ENCODE measurements around the gene STK24.

Gene STK24

GRCh38 chr13:98401934-98402333, 175.0 kb downstream of the STK24 start:
- Histone ChIP-seq H2BK5ac (ENCODE audit: low read length) (no peak overlapping the region), H3K4me3 (ENCODE audit: low read length in 2 of 2) (no peak overlapping the region), H4K8ac (ENCODE audit: low read depth, low read length) (no peak overlapping the region), H3K9ac (ENCODE audit: low read depth, low read length, poor library complexity) (no peak overlapping the region), H3K36me3 (replicated peaks in 1 of 2; ENCODE audit: control insufficient read depth in 2 of 2, insufficient read depth in 2 of 2, low read length in 2 of 2) (peaks cover 2 to 41% of the 10 kb centered on the region in 2 donors), H4K91ac (ENCODE audit: low read depth, low read length, poor library complexity) (no peak overlapping the region), H3K23ac (ENCODE audit: low read depth, low read length, poor library complexity) (no peak overlapping the region), H2AK5ac (ENCODE audit: low read depth, low read length) (no peak overlapping the region), H3K4me2 (ENCODE audit: insufficient read depth, low read length, poor library complexity, severe bottlenecking) (no peak overlapping the region), H2BK15ac (ENCODE audit: low read length) (no peak overlapping the region), H2BK12ac (ENCODE audit: low read length) (no peak overlapping the region), H3K27ac (replicated peaks; ENCODE audit: low read length) (no peak overlapping the region), H3K9me3 (replicated peaks in 1 of 2; ENCODE audit: control insufficient read depth in 2 of 2, insufficient read depth in 1 of 2, low read depth in 1 of 2, low read length in 2 of 2) (no peaks in the 10 kb centered on the region), H2AFZ (ENCODE audit: low read length) (no peak overlapping the region), H3K4me1 (ENCODE audit: control insufficient read depth in 2 of 2, insufficient read depth in 1 of 2, low read depth in 1 of 2, low read length in 2 of 2) (peaks cover 4 to 6% of the 10 kb centered on the region in 2 donors), H3K27me3 (ENCODE audit: control insufficient read depth in 3 of 3, insufficient read depth in 3 of 3, low read depth in 1 of 3, low read length in 3 of 3) (no peaks in the 10 kb centered on the region), H3K79me1 (ENCODE audit: low read depth, low read length) (no peaks in the 10 kb centered on the region), H3K4ac (ENCODE audit: low read length) (no peak overlapping the region), H3K14ac (ENCODE audit: low read length) (no peak overlapping the region), H3K18ac (ENCODE audit: low read length) (no peak overlapping the region), H2BK120ac (ENCODE audit: low read depth, low read length) (no peak overlapping the region)
- WGBS, 2 donors (ENCODE audit: extremely low coverage in 2 of 2, insufficient read length in 2 of 2, insufficient replicate concordance in 1 of 2) = no CpG with 5 or more reads among the region's 13 CpGs
- no peak for DNase-seq (ENCODE audit: low spot score)

GRCh38 chr13:98399756-98400155, 177.2 kb downstream of the STK24 start:
- H3K27ac ChIP-seq (replicated peaks; ENCODE audit: low read length) = no peak overlapping the region
- no peak for DNase-seq (ENCODE audit: low spot score)
- no peak overlapping the region for H2AK5ac ChIP-seq (ENCODE audit: low read depth, low read length)

GRCh38 chr13:98398581-98398980, 178.3 kb downstream of the STK24 start:
- Histone ChIP-seq H2AFZ (ENCODE audit: low read length) (no peak overlapping the region), H2BK15ac (ENCODE audit: low read length) (no peak overlapping the region), H3K9me3 (replicated peaks in 1 of 2; ENCODE audit: control insufficient read depth in 2 of 2, insufficient read depth in 1 of 2, low read depth in 1 of 2, low read length in 2 of 2) (no peaks in the 10 kb centered on the region), H3K27me3 (ENCODE audit: control insufficient read depth in 3 of 3, insufficient read depth in 3 of 3, low read depth in 1 of 3, low read length in 3 of 3) (no peaks in the 10 kb centered on the region), H4K91ac (ENCODE audit: low read depth, low read length, poor library complexity) (no peak overlapping the region), H3K14ac (ENCODE audit: low read length) (no peak overlapping the region), H3K9ac (ENCODE audit: low read depth, low read length, poor library complexity) (no peak overlapping the region), H2BK12ac (ENCODE audit: low read length) (no peak overlapping the region), H3K4me1 (ENCODE audit: control insufficient read depth in 2 of 2, insufficient read depth in 1 of 2, low read depth in 1 of 2, low read length in 2 of 2) (peaks cover 0 to 4% of the 10 kb centered on the region in 2 donors), H4K8ac (ENCODE audit: low read depth, low read length) (no peak overlapping the region), H3K23ac (ENCODE audit: low read depth, low read length, poor library complexity) (no peak overlapping the region), H3K27ac (replicated peaks; ENCODE audit: low read length) (no peak overlapping the region), H3K79me1 (ENCODE audit: low read depth, low read length) (no peaks in the 10 kb centered on the region), H3K4me3 (ENCODE audit: low read length in 2 of 2) (no peak overlapping the region), H2BK120ac (ENCODE audit: low read depth, low read length) (no peak overlapping the region), H3K36me3 (replicated peaks in 1 of 2; ENCODE audit: control insufficient read depth in 2 of 2, insufficient read depth in 2 of 2, low read length in 2 of 2) (peaks cover 14 to 65% of the 10 kb centered on the region in 2 donors), H2AK5ac (ENCODE audit: low read depth, low read length) (no peak overlapping the region), H3K4ac (ENCODE audit: low read length) (no peak overlapping the region), H2BK5ac (ENCODE audit: low read length) (no peak overlapping the region), H3K4me2 (ENCODE audit: insufficient read depth, low read length, poor library complexity, severe bottlenecking) (no peak overlapping the region), H3K18ac (ENCODE audit: low read length) (no peak overlapping the region)
- WGBS, 2 donors (ENCODE audit: extremely low coverage in 2 of 2, insufficient read length in 2 of 2, insufficient replicate concordance in 1 of 2) = no CpG with 5 or more reads among the region's 5 CpGs
- no peak for DNase-seq (ENCODE audit: low spot score)

More at GRCh38 chr13:98399756-98400155, 177.2 kb downstream of the STK24 start:
- Histone ChIP-seq H3K27me3 (ENCODE audit: control insufficient read depth in 3 of 3, insufficient read depth in 3 of 3, low read depth in 1 of 3, low read length in 3 of 3) (no peaks in the 10 kb centered on the region), H4K91ac (ENCODE audit: low read depth, low read length, poor library complexity) (no peak overlapping the region), H3K4me1 (ENCODE audit: control insufficient read depth in 2 of 2, insufficient read depth in 1 of 2, low read depth in 1 of 2, low read length in 2 of 2) (peaks cover 0 to 4% of the 10 kb centered on the region in 2 donors), H3K36me3 (replicated peaks in 1 of 2; ENCODE audit: control insufficient read depth in 2 of 2, insufficient read depth in 2 of 2, low read length in 2 of 2) (peaks cover 10 to 61% of the 10 kb centered on the region in 2 donors), H4K8ac (ENCODE audit: low read depth, low read length) (no peak overlapping the region), H2AFZ (ENCODE audit: low read length) (no peak overlapping the region), H3K18ac (ENCODE audit: low read length) (no peak overlapping the region), H3K4me2 (ENCODE audit: insufficient read depth, low read length, poor library complexity, severe bottlenecking) (no peak overlapping the region), H3K9me3 (replicated peaks in 1 of 2; ENCODE audit: control insufficient read depth in 2 of 2, insufficient read depth in 1 of 2, low read depth in 1 of 2, low read length in 2 of 2) (no peaks in the 10 kb centered on the region), H2BK15ac (ENCODE audit: low read length) (no peak overlapping the region), H3K4ac (ENCODE audit: low read length) (no peak overlapping the region), H3K9ac (ENCODE audit: low read depth, low read length, poor library complexity) (no peak overlapping the region), H3K4me3 (ENCODE audit: low read length in 2 of 2) (no peak overlapping the region), H2BK120ac (ENCODE audit: low read depth, low read length) (no peak overlapping the region), H3K79me1 (ENCODE audit: low read depth, low read length) (no peaks in the 10 kb centered on the region), H2BK12ac (ENCODE audit: low read length) (no peak overlapping the region), H2BK5ac (ENCODE audit: low read length) (no peak overlapping the region), H3K14ac (ENCODE audit: low read length) (no peak overlapping the region), H3K23ac (ENCODE audit: low read depth, low read length, poor library complexity) (no peak overlapping the region)
- WGBS, 2 donors (ENCODE audit: extremely low coverage in 2 of 2, insufficient read length in 2 of 2, insufficient replicate concordance in 1 of 2) = no CpG with 5 or more reads among the region's 4 CpGs

- H3K9me3 ChIP-seq (replicated peaks in 1 of 2; ENCODE audit: control insufficient read depth in 2 of 2, insufficient read depth in 1 of 2, low read depth in 1 of 2, low read length in 2 of 2) = no peaks in the 10 kb centered on the region
- H2AFZ ChIP-seq (ENCODE audit: low read length) = no peak overlapping the region
- H2BK15ac ChIP-seq (ENCODE audit: low read length) = no peak overlapping the region
- no peak overlapping the region for H4K91ac ChIP-seq (ENCODE audit: low read depth, low read length, poor library complexity)
- H3K4me1 ChIP-seq (ENCODE audit: control insufficient read depth in 2 of 2, insufficient read depth in 1 of 2, low read depth in 1 of 2, low read length in 2 of 2) = peaks cover 0 to 4% of the 10 kb centered on the region in 2 donors
- H3K27me3 ChIP-seq (ENCODE audit: control insufficient read depth in 3 of 3, insufficient read depth in 3 of 3, low read depth in 1 of 3, low read length in 3 of 3) = no peaks in the 10 kb centered on the region
- H3K18ac ChIP-seq (ENCODE audit: low read length) = no peak overlapping the region
- H3K14ac ChIP-seq (ENCODE audit: low read length) = no peak overlapping the region
- H3K79me1 ChIP-seq (ENCODE audit: low read depth, low read length) = no peaks in the 10 kb centered on the region
- no peak overlapping the region for H3K27ac ChIP-seq (replicated peaks; ENCODE audit: low read length)
- no peak overlapping the region for H2BK12ac ChIP-seq (ENCODE audit: low read length)
- H3K4me2 ChIP-seq (ENCODE audit: insufficient read depth, low read length, poor library complexity, severe bottlenecking) = no peak overlapping the region
- no peak overlapping the region for H3K4me3 ChIP-seq (ENCODE audit: low read length in 2 of 2)
- no peak overlapping the region for H3K4ac ChIP-seq (ENCODE audit: low read length)
- no peak overlapping the region for H2BK120ac ChIP-seq (ENCODE audit: low read depth, low read length)
- H2BK5ac ChIP-seq (ENCODE audit: low read length) = no peak overlapping the region
- H2AK5ac ChIP-seq (ENCODE audit: low read depth, low read length) = no peak overlapping the region
- DNase-seq (ENCODE audit: low spot score) = no peak
- H3K9ac ChIP-seq (ENCODE audit: low read depth, low read length, poor library complexity) = no peak overlapping the region
- no CpG with 5 or more reads among the region's 7 CpGs for WGBS, 2 donors (ENCODE audit: extremely low coverage in 2 of 2, insufficient read length in 2 of 2, insufficient replicate concordance in 1 of 2)
- peaks cover 14 to 66% of the 10 kb centered on the region in 2 donors for H3K36me3 ChIP-seq (replicated peaks in 1 of 2; ENCODE audit: control insufficient read depth in 2 of 2, insufficient read depth in 2 of 2, low read length in 2 of 2)
- H4K8ac ChIP-seq (ENCODE audit: low read depth, low read length) = no peak overlapping the region
- H3K23ac ChIP-seq (ENCODE audit: low read depth, low read length, poor library complexity) = no peak overlapping the region
These were observed 179.0 kb downstream of the STK24 start for GRCh38 chr13:98397861-98398260.

All from neuronal stem cell (in vitro differentiated cells).